ENCODE results near the gene CDT1.

DNA sequence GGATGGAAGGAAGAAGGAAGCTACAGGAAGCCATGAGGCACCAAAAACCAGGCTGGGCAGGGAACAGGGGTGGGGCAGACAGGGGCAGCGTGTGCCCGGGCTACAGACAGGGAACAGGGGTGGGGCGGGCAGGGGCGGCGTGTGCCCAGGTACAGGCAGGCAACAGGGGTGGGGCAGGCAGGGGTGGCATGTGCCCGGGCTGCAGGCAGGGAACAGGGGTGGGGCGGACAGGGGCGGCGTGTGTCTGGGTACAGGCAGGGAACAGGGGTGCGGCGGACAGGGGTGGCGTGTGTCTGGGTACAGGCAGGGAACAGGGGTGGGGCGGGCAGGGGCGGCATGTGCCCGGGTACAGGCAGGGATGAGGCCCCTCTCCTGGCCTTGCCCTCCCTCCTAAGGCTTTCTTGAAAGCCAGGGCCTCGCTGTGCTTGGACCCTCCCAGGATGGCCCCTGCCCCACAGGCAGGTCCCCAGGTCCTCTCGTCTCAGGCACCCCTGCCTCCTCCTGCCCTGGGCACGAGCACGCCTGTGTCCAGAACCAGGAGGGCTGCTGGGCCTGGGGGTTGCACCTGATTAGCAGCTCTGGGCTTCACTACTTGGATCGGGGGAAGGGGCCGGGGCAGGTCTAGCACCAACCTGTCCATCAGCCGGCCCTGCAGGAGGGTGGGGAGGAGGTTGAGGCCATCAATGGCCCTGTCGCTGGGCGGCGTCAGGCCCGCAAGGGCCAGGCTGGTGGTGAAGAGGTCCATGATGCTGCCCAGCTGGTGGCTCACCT is 22.7 kb downstream of the CDT1 start:
- TF ChIP-seq, protein P1, sequence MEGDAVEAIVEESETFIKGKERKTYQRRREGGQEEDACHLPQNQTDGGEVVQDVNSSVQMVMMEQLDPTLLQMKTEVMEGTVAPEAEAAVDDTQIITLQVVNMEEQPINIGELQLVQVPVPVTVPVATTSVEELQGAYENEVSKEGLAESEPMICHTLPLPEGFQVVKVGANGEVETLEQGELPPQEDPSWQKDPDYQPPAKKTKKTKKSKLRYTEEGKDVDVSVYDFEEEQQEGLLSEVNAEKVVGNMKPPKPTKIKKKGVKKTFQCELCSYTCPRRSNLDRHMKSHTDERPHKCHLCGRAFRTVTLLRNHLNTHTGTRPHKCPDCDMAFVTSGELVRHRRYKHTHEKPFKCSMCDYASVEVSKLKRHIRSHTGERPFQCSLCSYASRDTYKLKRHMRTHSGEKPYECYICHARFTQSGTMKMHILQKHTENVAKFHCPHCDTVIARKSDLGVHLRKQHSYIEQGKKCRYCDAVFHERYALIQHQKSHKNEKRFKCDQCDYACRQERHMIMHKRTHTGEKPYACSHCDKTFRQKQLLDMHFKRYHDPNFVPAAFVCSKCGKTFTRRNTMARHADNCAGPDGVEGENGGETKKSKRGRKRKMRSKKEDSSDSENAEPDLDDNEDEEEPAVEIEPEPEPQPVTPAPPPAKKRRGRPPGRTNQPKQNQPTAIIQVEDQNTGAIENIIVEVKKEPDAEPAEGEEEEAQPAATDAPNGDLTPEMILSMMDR (IDR thresholded peaks at IDR 0.05), result no peak
- TF ChIP-seq POLR2A (IDR thresholded peaks at IDR 0.05) (no peak), EP300 (IDR thresholded peaks at IDR 0.05) (no peak), POLR2AphosphoS5 (IDR thresholded peaks at IDR 0.05) (no peak)
